Fibroblast of mammary gland (primary cell): ENCODE measurements around the gene MEGF6.

ENCODE experiments used
- DNase-seq: peaks from one replicate; pipeline ENCODE4 v3.0.0-alpha.2; 2010; ENCODE audit warnings: low read depth
- H3K4me3 ChIP-seq: 2 replicates; pipeline ENCODE4 v1.5.1; 2011; ENCODE audit warnings: low read depth, mild to moderate bottlenecking, low read length, moderate library complexity; ENCODE audit not compliant: control insufficient read depth
- CTCF ChIP-seq: conservative IDR thresholded peaks from 2 replicates; pipeline ENCODE4 v1.5.1; 2011; ENCODE audit warnings: low read depth, low read length, inconsistent platforms; ENCODE audit not compliant: control insufficient read depth, insufficient read depth

MEGF6 gene

GRCh38 chr1:3472088-3472850, 139.0 kb downstream of the MEGF6 start:
- DNase-seq: no peak
- no peak for TF ChIP-seq CTCF
- H3K4me3 ChIP-seq: no peak overlapping the region

GRCh38 chr1:3471356-3472087, 139.8 kb downstream of the MEGF6 start:
- peak; percentile 22 for TF ChIP-seq CTCF
- no peak overlapping the region for H3K4me3 ChIP-seq
- peak; percentile 57 for DNase-seq

GRCh38 chr1:3470650-3471355, 140.5 kb downstream of the MEGF6 start:
- no peak for TF ChIP-seq CTCF
- no peak overlapping the region for H3K4me3 ChIP-seq
- no peak for DNase-seq

GRCh38 chr1:3469849-3470649, 141.3 kb downstream of the MEGF6 start:
- TF ChIP-seq CTCF: no peak
- DNase-seq: no peak
- no peak overlapping the region for H3K4me3 ChIP-seq

- no peak overlapping the region for H3K4me3 ChIP-seq
- TF ChIP-seq CTCF: no peak
- DNase-seq: no peak
Observed at GRCh38 chr1:3469104-3469848, 142.0 kb downstream of the MEGF6 start.
